HG03558 (cell line): ENCODE measurements around the gene CDKL1.
"Not testable (repeated sequence)": the region's sequence is repeated elsewhere in the genome, so short reads cannot be mapped to it uniquely, and the experiment has no call there.

Experiments used
- ATAC-seq: cut with Tn5 transposase; IDR thresholded peaks from one replicate; pipeline ENCODE4 v1.9.1; 2021; ENCODE audit warnings: moderate number of reproducible peaks; ENCODE audit not compliant: unreplicated experiment; ENCODE audit errors: extremely low read depth

The CDKL1 gene

DNA sequence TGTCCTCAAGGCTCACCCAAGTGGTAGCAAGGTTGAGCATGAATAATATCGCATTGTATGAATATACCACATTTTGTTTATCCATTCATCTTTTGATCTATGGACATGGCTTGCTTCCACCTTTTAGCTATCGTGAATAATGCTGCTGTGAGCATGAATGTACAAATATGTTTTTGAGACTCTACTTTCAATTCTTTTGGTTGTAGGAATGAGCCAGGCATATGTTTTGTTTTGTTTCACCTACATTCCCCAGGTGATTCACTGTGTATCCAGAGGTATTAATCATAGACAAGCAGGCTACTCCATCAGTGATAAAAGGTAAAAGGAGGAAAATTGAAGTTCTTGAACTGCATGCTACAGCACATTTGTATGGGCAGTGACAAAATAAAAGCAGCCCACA is 35.8 kb downstream of the CDKL1 start:
- ATAC-seq = no peak

- no peak for ATAC-seq
Observed at GRCh38 chr14:50360093-50360492, 36.6 kb downstream of the CDKL1 start.

DNA sequence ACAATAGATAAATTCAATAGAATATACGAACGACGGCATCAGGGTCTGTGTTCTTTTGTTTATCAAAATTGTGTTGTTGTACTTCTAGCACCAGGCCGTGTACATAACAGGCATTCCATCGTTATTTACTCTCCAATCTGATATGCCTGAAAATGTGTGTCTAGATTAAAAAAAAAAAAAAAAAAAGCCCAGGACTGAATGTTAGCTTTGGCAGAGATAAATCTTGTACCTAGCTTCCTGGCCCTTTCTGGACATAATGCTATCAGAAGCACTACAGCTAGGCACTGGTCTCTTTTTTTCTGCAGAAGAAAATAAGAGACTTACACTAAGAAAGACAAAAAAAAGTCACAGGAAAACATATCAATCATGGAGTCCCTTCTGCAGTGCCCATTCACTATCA is 37.0 kb downstream of the CDKL1 start:
- ATAC-seq = no peak

DNA sequence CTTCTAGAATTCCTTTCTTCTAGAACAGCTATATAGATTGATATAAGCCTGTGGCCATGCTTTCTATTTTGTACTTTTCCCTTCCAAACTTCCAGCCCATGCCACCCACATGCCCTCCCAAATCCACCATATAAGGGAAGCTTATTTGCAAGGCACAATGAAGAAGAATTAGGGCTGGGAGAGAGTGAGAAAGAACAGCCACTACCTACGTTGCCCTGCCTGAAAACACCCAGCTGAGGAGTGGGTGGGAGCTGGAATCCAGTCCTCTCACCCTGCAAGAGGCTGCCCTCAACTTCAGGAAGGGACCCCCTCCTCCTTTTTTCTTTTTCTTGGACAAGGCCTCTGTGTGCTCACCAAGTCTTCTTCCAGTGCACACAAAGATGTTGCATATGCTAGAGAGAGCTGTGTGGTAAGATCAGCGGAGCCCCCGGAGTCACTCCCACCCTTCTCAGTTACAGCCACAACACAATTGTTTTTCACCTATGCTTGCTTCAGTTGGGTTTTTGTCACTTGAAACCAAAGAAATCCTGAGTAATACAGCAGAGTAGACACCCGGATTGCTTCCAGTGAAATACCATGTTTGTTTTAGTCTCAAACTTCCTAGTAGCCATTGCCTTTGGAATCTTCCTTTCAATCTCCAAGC is 38.8 kb downstream of the CDKL1 start:
- ATAC-seq = no peak

GRCh38 chr14:50357124-50357523 is 39.6 kb downstream of the CDKL1 start:
- ATAC-seq = no peak

DNA sequence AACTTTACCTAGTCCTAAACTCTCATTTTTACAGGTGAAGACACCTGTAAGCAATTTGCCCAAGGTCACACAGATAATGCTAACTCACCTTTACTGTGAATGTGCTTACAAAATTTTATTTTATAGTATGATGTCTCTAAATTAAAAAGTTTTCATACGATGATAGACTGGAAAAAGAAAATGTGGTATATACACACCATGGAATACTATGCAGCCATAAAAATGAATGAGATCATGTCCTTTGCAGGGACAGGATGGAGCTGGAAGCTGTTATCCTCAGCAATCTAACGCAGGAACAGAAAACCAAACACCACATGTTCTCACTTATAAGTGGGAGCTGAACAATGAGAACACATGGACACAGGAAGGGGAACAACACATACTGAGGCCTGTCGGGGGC is 40.4 kb downstream of the CDKL1 start:
- not testable (repeated sequence) for ATAC-seq

DNA sequence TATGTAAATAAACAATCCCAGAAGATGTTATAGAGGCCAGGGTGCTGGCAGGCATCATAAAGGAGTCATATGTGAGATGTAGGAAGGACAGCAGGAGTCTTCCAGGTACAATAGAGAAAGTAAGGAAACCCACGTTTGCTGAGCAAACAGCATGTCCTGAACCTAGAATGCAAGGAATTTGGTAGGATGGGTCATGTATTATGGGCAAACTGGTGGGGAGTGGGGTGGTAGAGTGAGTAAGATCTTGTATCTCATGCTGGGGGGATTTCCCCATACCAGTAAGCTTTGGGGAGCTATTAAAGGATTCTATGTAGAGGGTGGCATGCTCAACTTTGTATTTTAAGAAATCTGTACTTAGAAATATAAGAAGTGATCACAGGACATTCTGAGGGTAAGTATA is 41.0 kb downstream of the CDKL1 start:
- ATAC-seq = no peak

GRCh38 chr14:50354527-50354926 is 42.2 kb downstream of the CDKL1 start:
- no peak for ATAC-seq

- ATAC-seq = no peak
Observed at GRCh38 chr14:50353126-50353525, 43.6 kb downstream of the CDKL1 start.

DNA sequence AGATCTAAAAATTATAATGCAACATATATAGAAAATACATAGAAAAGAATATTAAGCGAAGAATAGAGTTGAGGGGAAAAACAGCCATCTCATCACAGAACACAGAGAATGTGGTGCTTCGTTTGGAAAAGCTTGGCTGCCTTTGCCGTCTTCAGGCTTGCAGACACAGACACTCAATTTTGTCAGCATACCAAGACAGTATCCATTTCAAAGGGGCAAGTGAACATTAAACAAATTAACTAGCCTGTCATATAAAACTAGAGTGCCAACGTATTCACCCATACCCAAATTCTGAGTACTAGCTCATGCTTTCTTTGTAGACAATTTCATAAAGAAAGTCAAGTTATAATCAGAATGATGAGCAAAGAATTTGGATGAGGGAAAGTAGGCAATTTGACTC is 44.1 kb downstream of the CDKL1 start:
- no peak for ATAC-seq

DNA sequence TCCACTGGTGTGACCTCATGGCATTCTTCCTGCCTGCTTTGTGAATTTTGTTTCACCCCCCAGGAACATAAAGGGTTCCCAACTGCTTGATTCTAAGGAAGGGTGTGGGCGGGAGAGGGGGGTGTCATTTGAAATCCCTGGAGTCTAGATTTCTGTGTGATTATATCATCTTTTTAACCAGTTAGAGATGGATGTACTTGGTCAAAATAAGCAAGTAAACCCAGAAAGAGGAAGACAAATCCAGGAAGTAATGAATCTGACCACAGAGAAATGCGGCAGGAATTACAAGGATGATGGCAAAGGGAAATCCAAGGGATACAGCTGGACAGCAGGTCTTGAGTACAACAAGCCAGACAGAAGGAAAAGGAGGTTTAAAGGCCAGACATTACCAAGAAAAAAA is 45.7 kb downstream of the CDKL1 start:
- ATAC-seq = no peak

DNA sequence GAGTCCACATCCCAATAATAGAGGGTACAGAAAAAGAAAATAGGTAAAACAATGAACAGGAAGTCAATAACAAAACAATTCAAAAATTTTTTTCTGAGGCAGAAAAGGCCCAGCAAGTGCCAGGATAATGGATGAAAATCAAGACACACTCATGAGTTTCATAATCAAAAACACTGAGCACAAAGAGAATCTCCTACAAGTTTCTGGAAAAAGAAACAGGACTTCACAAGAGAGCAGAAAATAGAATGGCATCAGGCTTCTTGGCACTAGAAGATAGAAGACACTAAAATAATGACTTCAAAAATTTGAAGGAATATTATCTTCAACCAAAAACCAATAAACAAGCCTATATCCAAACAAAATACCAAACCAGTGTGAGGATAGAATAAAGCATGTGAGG is 47.7 kb downstream of the CDKL1 start:
- ATAC-seq = no peak

GRCh38 chr14:50347521-50347920 is 49.2 kb downstream of the CDKL1 start:
- no peak for ATAC-seq

DNA sequence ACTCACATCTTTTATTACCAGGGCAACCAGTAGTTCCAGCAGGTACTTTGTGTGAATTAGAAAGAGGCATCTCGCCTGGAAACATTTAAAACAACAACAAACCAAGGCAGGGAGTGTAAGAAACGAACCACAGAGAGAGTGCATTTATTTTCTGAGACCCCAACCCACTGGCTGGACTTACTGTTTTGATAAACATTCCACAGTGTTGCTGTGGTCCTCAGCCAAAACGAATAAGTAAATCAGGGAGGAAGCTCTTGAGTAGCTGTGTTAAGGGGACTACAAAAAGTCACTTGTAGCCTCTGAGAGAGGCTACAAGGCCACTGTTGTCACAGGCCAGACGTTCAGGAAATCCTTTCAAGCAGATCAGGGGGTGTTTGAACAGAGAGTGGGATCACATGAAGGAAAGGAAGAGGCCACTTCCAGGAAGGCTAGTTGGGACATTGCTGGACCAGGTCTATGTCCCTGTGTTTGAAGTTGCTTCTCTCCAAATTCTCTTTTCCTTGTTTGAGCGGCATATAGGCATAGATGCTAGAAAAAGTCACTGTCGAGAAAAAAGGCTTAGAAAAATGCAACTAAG is 50.7 kb downstream of the CDKL1 start:
- no peak for ATAC-seq

DNA sequence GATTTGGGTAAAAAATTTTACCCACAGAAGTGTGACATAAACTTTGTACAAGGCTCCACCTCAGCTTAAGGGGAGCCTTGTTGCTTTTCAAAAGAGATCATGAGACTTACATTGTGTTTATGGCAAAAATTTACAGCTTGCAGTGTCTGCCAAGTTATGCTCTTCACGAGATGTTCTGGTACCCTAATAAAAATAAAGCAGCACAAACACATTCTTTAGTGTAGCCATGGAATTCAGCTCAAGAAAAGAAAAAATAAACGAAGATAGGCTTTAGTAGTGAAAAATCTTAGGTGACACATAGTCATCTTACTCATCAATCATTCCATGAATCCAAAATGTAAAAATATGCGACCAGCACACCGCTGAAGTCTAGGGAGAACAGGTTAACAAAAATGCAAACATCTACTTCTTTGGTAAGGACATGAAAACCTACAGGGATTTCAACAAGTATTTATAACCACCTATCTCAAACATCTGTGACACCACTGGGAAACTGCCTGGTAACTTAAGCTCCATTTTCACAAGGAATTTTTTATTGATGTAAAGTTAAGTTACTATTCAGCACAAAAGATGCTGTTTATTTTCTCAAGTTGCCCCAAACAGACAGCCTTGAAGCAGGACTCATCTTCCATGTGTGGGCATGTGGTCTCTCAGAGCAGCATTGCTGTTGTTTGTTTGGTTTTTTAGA is 51.7 kb downstream of the CDKL1 start:
- ATAC-seq = no peak

- peak; percentile 86 for ATAC-seq
Observed at GRCh38 chr14:50344116-50344775, 52.4 kb downstream of the CDKL1 start.

- ATAC-seq = no peak
Observed at GRCh38 chr14:50343434-50343833, 53.2 kb downstream of the CDKL1 start.

GRCh38 chr14:50342221-50343078 is 54.2 kb downstream of the CDKL1 start:
- ATAC-seq = no peak

DNA sequence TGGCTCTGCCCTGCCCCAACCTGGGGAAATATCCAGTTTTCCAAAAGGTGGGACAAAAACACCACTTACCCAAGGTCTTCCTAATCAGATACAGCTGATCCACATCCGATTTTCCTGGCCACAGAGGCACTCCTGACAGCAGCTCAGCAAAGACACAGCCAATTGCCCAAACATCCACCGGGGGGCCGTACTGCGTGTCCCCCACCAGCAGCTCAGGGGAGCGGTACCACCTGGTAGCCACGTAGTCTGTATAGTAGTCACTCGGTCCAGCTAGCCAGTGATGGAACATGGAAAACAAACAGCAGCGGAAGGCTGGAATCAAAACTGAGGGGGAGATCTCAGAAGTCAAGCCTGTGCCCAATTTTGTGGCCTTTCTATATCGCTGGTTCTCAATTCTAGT is 55.7 kb downstream of the CDKL1 start:
- no peak for ATAC-seq

- ATAC-seq = no peak
Observed at GRCh38 chr14:50340045-50340444, 56.6 kb downstream of the CDKL1 start.
